ENCODE data around the gene ATP2B2.

GRCh38 chr3:10526366-10526765 is 21.0 kb upstream of the ATP2B2 start:
- TF ChIP-seq POLR2A (IDR thresholded peaks at IDR 0.05; ENCODE audit: extremely low read depth, insufficient read length) (no peak), MAX (IDR thresholded peaks at IDR 0.05; ENCODE audit: low read depth, low read length) (no peak), CTCF (IDR thresholded peaks at IDR 0.05; ENCODE audit: low read depth, low read length) (no peak)
